Keratinocyte (primary cell): ENCODE measurements around the gene LONP1. TPM values are rescaled to one million over a fixed set of nuclear protein-coding genes. Genes with fewer than 3 reads are reported as not detected.
"Not testable (repeated sequence)": the region's sequence is repeated elsewhere in the genome, so short reads cannot be mapped to it uniquely, and the experiment has no call there.

Experiments
- DNase-seq: peaks from one replicate; pipeline ENCODE4 v3.0.0-alpha.2; 2011; ENCODE audit warnings: low read depth, missing footprints, low spot score
- FAIRE-seq: peaks from 2 replicates; lab custom pipeline; 2011; peaks lifted over from hg19 to GRCh38; lab: Jason Lieb, UNC
- H2AFZ ChIP-seq: 2 replicates; pipeline ENCODE4 v1.6.0; 2012; ENCODE audit warnings: low read length, control low read depth, inconsistent platforms; ENCODE audit not compliant: control insufficient read depth
- H3K27ac ChIP-seq: 2 replicates; pipeline ENCODE4 v1.5.1; 2011; ENCODE audit warnings: low read length; ENCODE audit not compliant: control insufficient read depth, insufficient read depth
- H3K27me3 ChIP-seq: 3 replicates; pipeline ENCODE4 v1.6.0; 2011; ENCODE audit warnings: low read length; ENCODE audit not compliant: control insufficient read depth, insufficient read depth; ENCODE audit errors: extremely low read depth
- H3K36me3 ChIP-seq, 2 experiments: 2 replicates in 1 of 2; 3 replicates in 1 of 2; pipeline ENCODE4 v1.5.1; 2011; ENCODE audit warnings: low read length in 2 of 2, mild to moderate bottlenecking in 1 of 2; ENCODE audit not compliant: control insufficient read depth in 2 of 2, insufficient read depth in 2 of 2; ENCODE audit errors: extremely low read depth in 1 of 2
- H3K4me1 ChIP-seq: 3 replicates; pipeline ENCODE4 v1.5.1; 2011; ENCODE audit warnings: low read length; ENCODE audit not compliant: control insufficient read depth, insufficient read depth; ENCODE audit errors: extremely low read depth
- H3K4me2 ChIP-seq: 3 replicates; pipeline ENCODE4 v1.6.0; 2011; ENCODE audit warnings: low read depth, low read length; ENCODE audit not compliant: control insufficient read depth, insufficient read depth; ENCODE audit errors: extremely low read depth
- H3K4me3 ChIP-seq, 3 experiments: fragments of 200-600 bp in 1 of 3; sonication (generic) in 1 of 3; 2 replicates in 2 of 3; 3 replicates in 1 of 3; pipeline ENCODE4 v1.5.1; 2011 to 2016; ENCODE audit warnings: low read length in 3 of 3, mild to moderate bottlenecking in 3 of 3, control low read depth in 2 of 3, inconsistent platforms in 1 of 3, low read depth in 1 of 3, mixed read lengths in 1 of 3, mixed run types in 1 of 3, moderate library complexity in 1 of 3; ENCODE audit not compliant: control insufficient read depth in 2 of 3, insufficient read depth in 2 of 3; ENCODE audit errors: extremely low read depth in 1 of 3
- H3K79me2 ChIP-seq: 2 replicates; pipeline ENCODE4 v1.6.0; 2012; ENCODE audit warnings: low read length; ENCODE audit not compliant: control insufficient read depth, insufficient read depth
- H3K9ac ChIP-seq: 3 replicates; pipeline ENCODE4 v1.6.0; 2011; ENCODE audit warnings: low read length; ENCODE audit not compliant: control insufficient read depth, insufficient read depth; ENCODE audit errors: extremely low read depth
- H3K9me1 ChIP-seq: 3 replicates; pipeline ENCODE4 v1.6.0; 2011; ENCODE audit warnings: low read length; ENCODE audit not compliant: control insufficient read depth, insufficient read depth; ENCODE audit errors: extremely low read depth
- H3K9me3 ChIP-seq: 2 replicates; pipeline ENCODE4 v1.5.1; 2012; ENCODE audit warnings: low read depth, low read length; ENCODE audit not compliant: control insufficient read depth
- H4K20me1 ChIP-seq: 3 replicates; pipeline ENCODE4 v1.6.0; 2011; ENCODE audit warnings: low read length; ENCODE audit not compliant: control insufficient read depth, insufficient read depth; ENCODE audit errors: extremely low read depth
- CTCF ChIP-seq, 3 experiments: IDR thresholded peaks in 1 of 3; conservative IDR thresholded peaks in 1 of 3; optimal IDR thresholded peaks in 1 of 3; 2 replicates in 2 of 3; 3 replicates in 1 of 3; pipeline versions ENCODE3 to v1.5.1; 2011; ENCODE audit warnings: low read length in 3 of 3, mild to moderate bottlenecking in 3 of 3, moderate library complexity in 2 of 3, control low read depth in 1 of 3, inconsistent platforms in 1 of 3; ENCODE audit not compliant: insufficient read depth in 2 of 3; ENCODE audit errors: extremely low read depth in 1 of 3
- EZH2 ChIP-seq: IDR thresholded peaks from one replicate; pipeline ENCODE4 v1.6.1; 2012; ENCODE audit warnings: inconsistent platforms, mild to moderate bottlenecking, low read length, moderate library complexity
- dilution Hi-C: fragments of 300-500 bp; cut with MboI; formaldehyde crosslinking; loops from one replicate; pipeline ENCODE4 v1.7.0; 2020; ENCODE audit warnings: low sequenced_read_pairs; ENCODE audit not compliant: extremely low pct_ligation_motif_present
- polyA plus RNA-seq, 5 experiments: library from polyadenylated mRNA; depleted of rRNA in 3 of 5; stranded (reverse) in 3 of 5; stranded (forward) in 1 of 5; unstranded in 1 of 5; fragments of >200 nt; gene quantifications; 1 replicate in 1 of 5; 2 replicates in 3 of 5; 3 replicates in 1 of 5; pipeline versions ENCODE4 v1.2.1 to v1.2.3, GENCODE V29; 2011 to 2012; ENCODE audit warnings: missing spikeins in 2 of 5, low read depth in 1 of 5, low replicate concordance in 1 of 5

The LONP1 gene
- polyA plus RNA-seq, 1 donor (not counting 4 experiments of a cell fraction or from before 2014, with no cell fraction given) = 24.2 TPM

GRCh38 chr19:5705552-5705951 is 14.4 kb downstream of the LONP1 start:
- Histone ChIP-seq H3K4me1 (no peaks in the 10 kb centered on the region), H3K4me3 (no peak overlapping the region), H3K27me3 (no peaks in the 10 kb centered on the region), H3K9me3 (no peaks in the 10 kb centered on the region), H3K9ac (no peak overlapping the region), H3K79me2 (no peaks in the 10 kb centered on the region), H2AFZ (no peak overlapping the region), H3K36me3 (peaks cover 32 to 38% of the 10 kb centered on the region in 2 experiments), H3K9me1 (no peaks in the 10 kb centered on the region), H3K4me2 (no peak overlapping the region), H3K27ac (no peak overlapping the region), H4K20me1 (no peaks in the 10 kb centered on the region)
- dilution Hi-C loops = no loop called here
- DNase-seq (no peak), FAIRE-seq (no peak)
- TF ChIP-seq CTCF (optimal IDR thresholded peaks at IDR 0.05 in 1 of 3, IDR thresholded peaks at IDR 0.05 in 1 of 3, conservative IDR thresholded peaks at IDR 0.05 in 1 of 3; ENCODE audit: extremely low read depth in 1 of 3, insufficient read depth in 2 of 3, low read length in 3 of 3) = no peak
- no peak for TF ChIP-seq EZH2

GRCh38 chr19:5703819-5704818 is 15.8 kb downstream of the LONP1 start:
- no peaks in the 10 kb centered on the region for H3K4me1 ChIP-seq
- H3K9me1 ChIP-seq = no peaks in the 10 kb centered on the region
- no peak overlapping the region for H3K9ac ChIP-seq
- H3K27me3 ChIP-seq = no peaks in the 10 kb centered on the region
- no peak overlapping the region for H3K4me3 ChIP-seq
- H3K4me2 ChIP-seq = no peak overlapping the region
- TF ChIP-seq CTCF (optimal IDR thresholded peaks at IDR 0.05 in 1 of 3, IDR thresholded peaks at IDR 0.05 in 1 of 3, conservative IDR thresholded peaks at IDR 0.05 in 1 of 3; ENCODE audit: extremely low read depth in 1 of 3, insufficient read depth in 2 of 3, low read length in 3 of 3) (no peak), EZH2 (no peak)
- no peaks in the 10 kb centered on the region for H3K9me3 ChIP-seq
- no peak overlapping the region for H2AFZ ChIP-seq
- H3K27ac ChIP-seq = no peak overlapping the region
- no peaks in the 10 kb centered on the region for H3K79me2 ChIP-seq
- dilution Hi-C loops = no loop called here
- H4K20me1 ChIP-seq = no peaks in the 10 kb centered on the region
- no peak for FAIRE-seq
- H3K36me3 ChIP-seq = peaks cover 29 to 38% of the 10 kb centered on the region in 2 experiments
- DNase-seq = no peak

GRCh38 chr19:5702053-5702410 is 17.9 kb downstream of the LONP1 start:
- dilution Hi-C loops, H4K20me1 ChIP-seq, H3K27me3 ChIP-seq, H3K79me2 ChIP-seq, H3K4me2 ChIP-seq, H3K4me3 ChIP-seq, H3K27ac ChIP-seq, DNase-seq, H3K4me1 ChIP-seq, H3K9ac ChIP-seq, H2AFZ ChIP-seq, H3K9me1 ChIP-seq, H3K9me3 ChIP-seq, FAIRE-seq: not testable (repeated sequence)
- peaks cover 25 to 38% of the 10 kb centered on the region in 2 experiments for H3K36me3 ChIP-seq
